ENCODE measurements around the gene RUFY2.
"Not testable (repeated sequence)": the region's sequence is repeated elsewhere in the genome, so short reads cannot be mapped to it uniquely, and the experiment has no call there.

Gene RUFY2

GRCh38 chr10:68324396-68324795 lies 82.7 kb downstream of the RUFY2 start:
- not testable (repeated sequence) for DNase-seq

GRCh38 chr10:68318331-68319059 lies 88.6 kb downstream of the RUFY2 start:
- DNase-seq: no peak

- no peak for DNase-seq
These were observed 91.5 kb downstream of the RUFY2 start for GRCh38 chr10:68315582-68315981.

GRCh38 chr10:68314930-68315329 lies 92.1 kb downstream of the RUFY2 start:
- DNase-seq: not testable (repeated sequence)

- no peak for DNase-seq
These were observed 96.5 kb downstream of the RUFY2 start for GRCh38 chr10:68310531-68310930.

GRCh38 chr10:68305854-68306253 lies 101.2 kb downstream of the RUFY2 start:
- DNase-seq: no peak

- DNase-seq: no peak
These were observed 103.1 kb downstream of the RUFY2 start for GRCh38 chr10:68303849-68304412.

GRCh38 chr10:68302871-68303270 lies 104.2 kb downstream of the RUFY2 start:
- DNase-seq: no peak

- DNase-seq: no peak
These were observed 104.6 kb downstream of the RUFY2 start for GRCh38 chr10:68302503-68302823.

GRCh38 chr10:68301790-68302502 lies 105.1 kb downstream of the RUFY2 start:
- DNase-seq: no peak

- DNase-seq: no peak
These were observed 105.8 kb downstream of the RUFY2 start for GRCh38 chr10:68301301-68301700.

- no peak for DNase-seq
These were observed 110.0 kb downstream of the RUFY2 start for GRCh38 chr10:68296843-68297663.
